Gastroesophageal sphincter (tissue), 3 donors: ENCODE measurements around the gene SH2D6.

ENCODE experiments used
- CTCF ChIP-seq, 4 experiments: fragments of 200-600 bp in 2 of 4; fragments of 450-650 bp in 2 of 4; sonication (generic) in 1 of 4; IDR thresholded peaks; one replicate each; pipeline ENCODE4 v1.5.1; 2017 to 2019; ENCODE audit warnings: antibody characterized with exemption in 4 of 4, mild to moderate bottlenecking in 2 of 4, moderate library complexity in 2 of 4
- POLR2A ChIP-seq, 2 donors: fragments of 450-650 bp; IDR thresholded peaks; one replicate each; pipeline ENCODE4 v1.6.1; 2017; ENCODE audit warnings: antibody characterized with exemption in 2 of 2, mild to moderate bottlenecking in 2 of 2, moderate library complexity in 1 of 2
- POLR2AphosphoS5 ChIP-seq: sonication (generic); formaldehyde crosslinking; IDR thresholded peaks from one replicate; pipeline ENCODE4 v1.6.1; 2017; ENCODE audit warnings: antibody characterized with exemption

- TF ChIP-seq CTCF (IDR thresholded peaks at IDR 0.05) (no peak), POLR2A (IDR thresholded peaks at IDR 0.05) (no peak), POLR2AphosphoS5 (no peak)
These were observed 59.4 kb downstream of the SH2D6 start for GRCh38 chr2:85477884-85478283.
